ENCODE data around the gene ZYG11B. TPM values are rescaled to one million over a fixed set of nuclear protein-coding genes. Genes with fewer than 3 reads are reported as not detected.

Gene ZYG11B
- total and polyA plus RNA-seq, 2 of the 13 experiments (the other 11 are each of a cell fraction or from before 2014, with no cell fraction given) = 6.9 to 17.9 TPM

DNA sequence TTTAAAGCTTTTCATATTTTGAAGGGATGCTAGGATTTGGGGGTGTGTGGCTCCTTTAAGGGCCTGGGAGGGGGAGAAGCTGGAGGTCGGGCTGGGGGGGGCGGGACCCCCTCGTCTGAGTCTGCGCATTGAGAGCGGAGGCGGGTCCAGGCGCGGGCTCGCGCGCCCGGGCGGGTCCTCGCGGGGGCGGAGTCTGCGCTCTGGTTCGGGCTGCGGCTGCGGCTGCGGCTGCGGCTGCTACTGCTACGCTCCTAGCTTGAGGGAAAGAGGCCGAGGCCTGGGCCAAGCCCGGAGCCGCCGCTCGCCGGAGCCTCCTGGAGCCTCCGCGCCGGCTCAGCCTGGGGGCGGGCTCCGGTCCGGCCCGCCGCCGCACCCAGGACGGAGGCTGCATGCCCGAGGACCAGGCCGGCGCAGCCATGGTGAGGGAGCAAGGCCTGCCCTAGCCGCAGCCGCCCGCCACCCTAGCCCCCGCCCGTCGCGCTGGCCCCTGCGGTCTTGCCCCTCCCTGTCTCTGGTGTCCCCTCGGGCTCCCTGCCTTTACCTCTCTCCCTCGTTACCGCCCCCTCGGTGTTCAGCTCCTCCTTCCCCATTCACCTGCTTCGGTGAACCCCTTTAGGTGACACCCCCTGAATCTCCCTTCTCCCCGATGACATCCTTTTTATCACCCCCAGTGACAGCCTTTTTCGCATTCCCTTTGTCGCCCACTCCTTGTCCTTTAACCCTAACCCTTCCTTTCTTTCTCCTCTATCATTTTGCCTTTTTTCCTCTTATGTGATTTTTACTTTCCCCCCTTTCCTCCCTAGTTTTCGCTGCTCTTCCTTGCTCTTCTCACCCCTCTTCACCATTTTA is at the start of gene ZYG11B (continued):
- TF ChIP-seq, protein P1, sequence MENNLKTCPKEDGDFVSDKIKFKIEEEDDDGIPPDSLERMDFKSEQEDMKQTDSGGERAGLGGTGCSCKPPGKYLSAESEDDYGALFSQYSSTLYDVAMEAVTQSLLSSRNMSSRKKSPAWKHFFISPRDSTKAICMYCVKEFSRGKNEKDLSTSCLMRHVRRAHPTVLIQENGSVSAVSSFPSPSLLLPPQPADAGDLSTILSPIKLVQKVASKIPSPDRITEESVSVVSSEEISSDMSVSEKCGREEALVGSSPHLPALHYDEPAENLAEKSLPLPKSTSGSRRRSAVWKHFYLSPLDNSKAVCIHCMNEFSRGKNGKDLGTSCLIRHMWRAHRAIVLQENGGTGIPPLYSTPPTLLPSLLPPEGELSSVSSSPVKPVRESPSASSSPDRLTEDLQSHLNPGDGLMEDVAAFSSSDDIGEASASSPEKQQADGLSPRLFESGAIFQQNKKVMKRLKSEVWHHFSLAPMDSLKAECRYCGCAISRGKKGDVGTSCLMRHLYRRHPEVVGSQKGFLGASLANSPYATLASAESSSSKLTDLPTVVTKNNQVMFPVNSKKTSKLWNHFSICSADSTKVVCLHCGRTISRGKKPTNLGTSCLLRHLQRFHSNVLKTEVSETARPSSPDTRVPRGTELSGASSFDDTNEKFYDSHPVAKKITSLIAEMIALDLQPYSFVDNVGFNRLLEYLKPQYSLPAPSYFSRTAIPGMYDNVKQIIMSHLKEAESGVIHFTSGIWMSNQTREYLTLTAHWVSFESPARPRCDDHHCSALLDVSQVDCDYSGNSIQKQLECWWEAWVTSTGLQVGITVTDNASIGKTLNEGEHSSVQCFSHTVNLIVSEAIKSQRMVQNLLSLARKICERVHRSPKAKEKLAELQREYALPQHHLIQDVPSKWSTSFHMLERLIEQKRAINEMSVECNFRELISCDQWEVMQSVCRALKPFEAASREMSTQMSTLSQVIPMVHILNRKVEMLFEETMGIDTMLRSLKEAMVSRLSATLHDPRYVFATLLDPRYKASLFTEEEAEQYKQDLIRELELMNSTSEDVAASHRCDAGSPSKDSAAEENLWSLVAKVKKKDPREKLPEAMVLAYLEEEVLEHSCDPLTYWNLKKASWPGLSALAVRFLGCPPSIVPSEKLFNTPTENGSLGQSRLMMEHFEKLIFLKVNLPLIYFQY (CRISPR knock-in tag; IDR thresholded peaks at IDR 0.05; ENCODE audit: borderline replicate concordance) = no peak
- TF ChIP-seq, protein P2, sequence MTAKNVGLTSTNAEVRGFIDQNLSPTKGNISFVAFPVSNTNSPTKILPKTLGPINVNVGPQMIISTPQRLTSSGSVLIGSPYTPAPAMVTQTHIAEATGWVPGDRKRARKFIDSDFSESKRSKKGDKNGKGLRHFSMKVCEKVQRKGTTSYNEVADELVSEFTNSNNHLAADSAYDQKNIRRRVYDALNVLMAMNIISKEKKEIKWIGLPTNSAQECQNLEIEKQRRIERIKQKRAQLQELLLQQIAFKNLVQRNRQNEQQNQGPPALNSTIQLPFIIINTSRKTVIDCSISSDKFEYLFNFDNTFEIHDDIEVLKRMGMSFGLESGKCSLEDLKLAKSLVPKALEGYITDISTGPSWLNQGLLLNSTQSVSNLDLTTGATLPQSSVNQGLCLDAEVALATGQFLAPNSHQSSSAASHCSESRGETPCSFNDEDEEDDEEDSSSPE (CRISPR knock-in tag; IDR thresholded peaks at IDR 0.05) = peak; percentile 32; the same call in 1 of the 2 replicates
- no peak for TF ChIP-seq ZNF839 (CRISPR knock-in tag; IDR thresholded peaks at IDR 0.05; ENCODE audit: borderline replicate concordance)
- TF ChIP-seq, protein P3, sequence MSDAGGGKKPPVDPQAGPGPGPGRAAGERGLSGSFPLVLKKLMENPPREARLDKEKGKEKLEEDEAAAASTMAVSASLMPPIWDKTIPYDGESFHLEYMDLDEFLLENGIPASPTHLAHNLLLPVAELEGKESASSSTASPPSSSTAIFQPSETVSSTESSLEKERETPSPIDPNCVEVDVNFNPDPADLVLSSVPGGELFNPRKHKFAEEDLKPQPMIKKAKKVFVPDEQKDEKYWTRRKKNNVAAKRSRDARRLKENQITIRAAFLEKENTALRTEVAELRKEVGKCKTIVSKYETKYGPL (CRISPR knock-in tag; IDR thresholded peaks at IDR 0.05) = no peak
- TF ChIP-seq AGO2 (optimal IDR thresholded peaks at IDR 0.05; ENCODE audit: low read depth, low read length) = peak; percentile 33
- TF ChIP-seq KLF9 (CRISPR knock-in tag; IDR thresholded peaks at IDR 0.05; ENCODE audit: low read depth) = no peak
- TF ChIP-seq MTA3 (CRISPR knock-in tag; IDR thresholded peaks at IDR 0.05) = no peak
- TF ChIP-seq, protein P4, sequence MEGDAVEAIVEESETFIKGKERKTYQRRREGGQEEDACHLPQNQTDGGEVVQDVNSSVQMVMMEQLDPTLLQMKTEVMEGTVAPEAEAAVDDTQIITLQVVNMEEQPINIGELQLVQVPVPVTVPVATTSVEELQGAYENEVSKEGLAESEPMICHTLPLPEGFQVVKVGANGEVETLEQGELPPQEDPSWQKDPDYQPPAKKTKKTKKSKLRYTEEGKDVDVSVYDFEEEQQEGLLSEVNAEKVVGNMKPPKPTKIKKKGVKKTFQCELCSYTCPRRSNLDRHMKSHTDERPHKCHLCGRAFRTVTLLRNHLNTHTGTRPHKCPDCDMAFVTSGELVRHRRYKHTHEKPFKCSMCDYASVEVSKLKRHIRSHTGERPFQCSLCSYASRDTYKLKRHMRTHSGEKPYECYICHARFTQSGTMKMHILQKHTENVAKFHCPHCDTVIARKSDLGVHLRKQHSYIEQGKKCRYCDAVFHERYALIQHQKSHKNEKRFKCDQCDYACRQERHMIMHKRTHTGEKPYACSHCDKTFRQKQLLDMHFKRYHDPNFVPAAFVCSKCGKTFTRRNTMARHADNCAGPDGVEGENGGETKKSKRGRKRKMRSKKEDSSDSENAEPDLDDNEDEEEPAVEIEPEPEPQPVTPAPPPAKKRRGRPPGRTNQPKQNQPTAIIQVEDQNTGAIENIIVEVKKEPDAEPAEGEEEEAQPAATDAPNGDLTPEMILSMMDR (CRISPR knock-in tag; IDR thresholded peaks at IDR 0.05) = no peak
- TF ChIP-seq, protein P5, sequence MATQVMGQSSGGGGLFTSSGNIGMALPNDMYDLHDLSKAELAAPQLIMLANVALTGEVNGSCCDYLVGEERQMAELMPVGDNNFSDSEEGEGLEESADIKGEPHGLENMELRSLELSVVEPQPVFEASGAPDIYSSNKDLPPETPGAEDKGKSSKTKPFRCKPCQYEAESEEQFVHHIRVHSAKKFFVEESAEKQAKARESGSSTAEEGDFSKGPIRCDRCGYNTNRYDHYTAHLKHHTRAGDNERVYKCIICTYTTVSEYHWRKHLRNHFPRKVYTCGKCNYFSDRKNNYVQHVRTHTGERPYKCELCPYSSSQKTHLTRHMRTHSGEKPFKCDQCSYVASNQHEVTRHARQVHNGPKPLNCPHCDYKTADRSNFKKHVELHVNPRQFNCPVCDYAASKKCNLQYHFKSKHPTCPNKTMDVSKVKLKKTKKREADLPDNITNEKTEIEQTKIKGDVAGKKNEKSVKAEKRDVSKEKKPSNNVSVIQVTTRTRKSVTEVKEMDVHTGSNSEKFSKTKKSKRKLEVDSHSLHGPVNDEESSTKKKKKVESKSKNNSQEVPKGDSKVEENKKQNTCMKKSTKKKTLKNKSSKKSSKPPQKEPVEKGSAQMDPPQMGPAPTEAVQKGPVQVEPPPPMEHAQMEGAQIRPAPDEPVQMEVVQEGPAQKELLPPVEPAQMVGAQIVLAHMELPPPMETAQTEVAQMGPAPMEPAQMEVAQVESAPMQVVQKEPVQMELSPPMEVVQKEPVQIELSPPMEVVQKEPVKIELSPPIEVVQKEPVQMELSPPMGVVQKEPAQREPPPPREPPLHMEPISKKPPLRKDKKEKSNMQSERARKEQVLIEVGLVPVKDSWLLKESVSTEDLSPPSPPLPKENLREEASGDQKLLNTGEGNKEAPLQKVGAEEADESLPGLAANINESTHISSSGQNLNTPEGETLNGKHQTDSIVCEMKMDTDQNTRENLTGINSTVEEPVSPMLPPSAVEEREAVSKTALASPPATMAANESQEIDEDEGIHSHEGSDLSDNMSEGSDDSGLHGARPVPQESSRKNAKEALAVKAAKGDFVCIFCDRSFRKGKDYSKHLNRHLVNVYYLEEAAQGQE (IDR thresholded peaks at IDR 0.05; ENCODE audit: borderline replicate concordance in 1 of 2, low read depth in 1 of 2, low read length in 2 of 2) = no peak
- TF ChIP-seq, protein P6, sequence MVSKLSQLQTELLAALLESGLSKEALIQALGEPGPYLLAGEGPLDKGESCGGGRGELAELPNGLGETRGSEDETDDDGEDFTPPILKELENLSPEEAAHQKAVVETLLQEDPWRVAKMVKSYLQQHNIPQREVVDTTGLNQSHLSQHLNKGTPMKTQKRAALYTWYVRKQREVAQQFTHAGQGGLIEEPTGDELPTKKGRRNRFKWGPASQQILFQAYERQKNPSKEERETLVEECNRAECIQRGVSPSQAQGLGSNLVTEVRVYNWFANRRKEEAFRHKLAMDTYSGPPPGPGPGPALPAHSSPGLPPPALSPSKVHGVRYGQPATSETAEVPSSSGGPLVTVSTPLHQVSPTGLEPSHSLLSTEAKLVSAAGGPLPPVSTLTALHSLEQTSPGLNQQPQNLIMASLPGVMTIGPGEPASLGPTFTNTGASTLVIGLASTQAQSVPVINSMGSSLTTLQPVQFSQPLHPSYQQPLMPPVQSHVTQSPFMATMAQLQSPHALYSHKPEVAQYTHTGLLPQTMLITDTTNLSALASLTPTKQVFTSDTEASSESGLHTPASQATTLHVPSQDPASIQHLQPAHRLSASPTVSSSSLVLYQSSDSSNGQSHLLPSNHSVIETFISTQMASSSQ (IDR thresholded peaks at IDR 0.05; ENCODE audit: low read depth) = no peak
- TF ChIP-seq, protein P6 (CRISPR knock-in tag; IDR thresholded peaks at IDR 0.05; ENCODE audit: borderline replicate concordance) = peak; percentile 59; the same call in 1 of the 2 replicates

Measured in HepG2 (cell line).